Ishikawa (cell line): ENCODE results near the gene USP2.

Experiments
- CEBPB ChIP-seq: IDR thresholded peaks from 2 replicates; pipeline ENCODE4 v1.6.1; 2012
- EGR1 ChIP-seq: IDR thresholded peaks from 2 replicates; pipeline ENCODE4 v1.6.1; 2012
- EP300 ChIP-seq: IDR thresholded peaks from 2 replicates; pipeline ENCODE4 v1.6.1; 2012; ENCODE audit warnings: borderline replicate concordance
- MAX ChIP-seq: IDR thresholded peaks from 2 replicates; pipeline ENCODE4 v1.6.1; 2012
- TAF1 ChIP-seq: IDR thresholded peaks from 2 replicates; pipeline ENCODE4 v1.6.1; 2012; ENCODE audit warnings: low read depth, mild to moderate bottlenecking
- TF ChIP-seq, protein P1 (sequence below): IDR thresholded peaks from 2 replicates; pipeline ENCODE4 v1.6.1; 2012

DNA sequence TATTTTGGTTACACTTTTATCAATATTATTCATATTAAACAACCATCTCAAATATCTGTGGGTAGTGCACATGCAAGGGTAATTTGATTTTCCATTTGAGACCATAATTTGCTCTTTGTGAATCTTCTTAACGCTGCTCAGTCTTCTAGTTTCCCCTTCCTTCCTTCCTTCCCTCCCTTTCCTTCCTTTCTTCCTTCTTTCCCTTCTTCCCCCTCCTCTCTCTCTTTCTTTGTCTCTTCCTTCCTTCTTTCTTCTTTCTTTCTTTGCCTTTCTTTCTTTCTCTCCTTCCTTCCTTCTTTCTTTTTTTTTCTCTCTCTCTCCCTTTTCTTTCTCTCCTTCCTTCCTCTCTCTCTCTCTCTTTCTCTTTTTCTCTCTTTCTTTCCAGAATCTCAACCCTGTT, 51.3 kb downstream of the USP2 start:
- TF ChIP-seq EGR1 (no peak), EP300 (no peak), TAF1 (no peak), MAX (no peak), CEBPB (no peak)
- TF ChIP-seq, protein P1, sequence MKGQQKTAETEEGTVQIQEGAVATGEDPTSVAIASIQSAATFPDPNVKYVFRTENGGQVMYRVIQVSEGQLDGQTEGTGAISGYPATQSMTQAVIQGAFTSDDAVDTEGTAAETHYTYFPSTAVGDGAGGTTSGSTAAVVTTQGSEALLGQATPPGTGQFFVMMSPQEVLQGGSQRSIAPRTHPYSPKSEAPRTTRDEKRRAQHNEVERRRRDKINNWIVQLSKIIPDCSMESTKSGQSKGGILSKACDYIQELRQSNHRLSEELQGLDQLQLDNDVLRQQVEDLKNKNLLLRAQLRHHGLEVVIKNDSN, result no peak
